Bronchial smooth muscle cell (primary cell): ENCODE results near the gene CARMIL3. TPM values are rescaled to one million over a fixed set of nuclear protein-coding genes. Genes with fewer than 3 reads are reported as not detected.

ENCODE experiments used
- total RNA-seq: library from RNA; depleted of rRNA; stranded (reverse); fragments of >200 nt; gene quantifications from 2 replicates; pipeline ENCODE4 v1.2.1, GENCODE V29; 2014

Gene CARMIL3, protein sequence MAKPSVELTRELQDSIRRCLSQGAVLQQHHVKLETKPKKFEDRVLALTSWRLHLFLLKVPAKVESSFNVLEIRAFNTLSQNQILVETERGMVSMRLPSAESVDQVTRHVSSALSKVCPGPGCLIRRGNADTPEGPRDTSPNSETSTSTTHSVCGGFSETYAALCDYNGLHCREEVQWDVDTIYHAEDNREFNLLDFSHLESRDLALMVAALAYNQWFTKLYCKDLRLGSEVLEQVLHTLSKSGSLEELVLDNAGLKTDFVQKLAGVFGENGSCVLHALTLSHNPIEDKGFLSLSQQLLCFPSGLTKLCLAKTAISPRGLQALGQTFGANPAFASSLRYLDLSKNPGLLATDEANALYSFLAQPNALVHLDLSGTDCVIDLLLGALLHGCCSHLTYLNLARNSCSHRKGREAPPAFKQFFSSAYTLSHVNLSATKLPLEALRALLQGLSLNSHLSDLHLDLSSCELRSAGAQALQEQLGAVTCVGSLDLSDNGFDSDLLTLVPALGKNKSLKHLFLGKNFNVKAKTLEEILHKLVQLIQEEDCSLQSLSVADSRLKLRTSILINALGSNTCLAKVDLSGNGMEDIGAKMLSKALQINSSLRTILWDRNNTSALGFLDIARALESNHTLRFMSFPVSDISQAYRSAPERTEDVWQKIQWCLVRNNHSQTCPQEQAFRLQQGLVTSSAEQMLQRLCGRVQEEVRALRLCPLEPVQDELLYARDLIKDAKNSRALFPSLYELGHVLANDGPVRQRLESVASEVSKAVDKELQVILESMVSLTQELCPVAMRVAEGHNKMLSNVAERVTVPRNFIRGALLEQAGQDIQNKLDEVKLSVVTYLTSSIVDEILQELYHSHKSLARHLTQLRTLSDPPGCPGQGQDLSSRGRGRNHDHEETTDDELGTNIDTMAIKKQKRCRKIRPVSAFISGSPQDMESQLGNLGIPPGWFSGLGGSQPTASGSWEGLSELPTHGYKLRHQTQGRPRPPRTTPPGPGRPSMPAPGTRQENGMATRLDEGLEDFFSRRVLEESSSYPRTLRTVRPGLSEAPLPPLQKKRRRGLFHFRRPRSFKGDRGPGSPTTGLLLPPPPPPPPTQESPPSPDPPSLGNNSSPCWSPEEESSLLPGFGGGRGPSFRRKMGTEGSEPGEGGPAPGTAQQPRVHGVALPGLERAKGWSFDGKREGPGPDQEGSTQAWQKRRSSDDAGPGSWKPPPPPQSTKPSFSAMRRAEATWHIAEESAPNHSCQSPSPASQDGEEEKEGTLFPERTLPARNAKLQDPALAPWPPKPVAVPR (N-terminal part only)
- under 0.01 and 0.17 TPM in 2 replicates for total RNA-seq

DNA sequence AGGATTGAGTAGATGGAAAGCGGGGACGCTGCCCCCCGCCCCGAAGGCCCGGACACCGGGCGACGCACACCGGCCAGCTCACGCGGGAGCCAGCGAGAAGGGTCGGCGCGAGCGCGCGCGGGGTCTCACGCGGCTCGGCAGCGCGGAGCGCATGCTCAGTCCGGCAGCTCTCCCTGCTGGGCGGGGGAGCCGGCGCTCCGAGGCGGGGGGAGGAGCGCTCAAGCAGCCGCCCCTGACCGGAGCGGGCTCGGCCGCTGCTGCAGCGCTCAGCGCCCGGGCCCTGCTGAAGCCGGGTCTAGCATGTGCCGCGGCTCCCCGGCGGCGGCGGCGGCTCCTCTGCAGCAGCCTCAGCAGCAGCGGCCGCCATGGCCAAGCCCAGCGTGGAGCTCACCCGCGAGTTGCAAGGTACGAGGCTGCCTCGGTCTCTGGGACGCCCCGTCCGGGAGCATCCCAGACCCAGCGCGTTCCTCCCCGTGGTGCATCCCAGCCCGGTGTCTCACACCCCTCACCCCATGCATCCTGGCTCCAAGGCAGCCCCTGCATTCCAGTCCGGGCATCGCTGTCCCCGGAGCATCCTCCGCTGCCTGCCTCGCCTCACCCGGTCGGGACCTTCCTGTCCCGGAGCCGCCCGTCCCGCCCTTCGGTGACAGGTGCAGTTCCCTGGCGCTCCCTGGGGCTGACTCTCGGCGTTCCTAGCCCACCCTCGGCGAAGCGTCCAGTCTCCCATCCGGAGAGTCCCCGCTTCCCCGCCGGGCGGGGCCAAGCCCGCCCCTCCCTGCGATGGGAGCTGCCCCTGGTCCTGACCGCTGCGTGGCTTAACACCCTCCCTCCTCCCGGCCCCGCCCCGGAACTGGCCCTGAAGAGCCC is at the start of gene CARMIL3:
Gene CARMIL3 (plus strand): TSS at position 221 of the 867 bp plus-strand sequence. CDS start 145 bp downstream, at position 366.

DNA sequence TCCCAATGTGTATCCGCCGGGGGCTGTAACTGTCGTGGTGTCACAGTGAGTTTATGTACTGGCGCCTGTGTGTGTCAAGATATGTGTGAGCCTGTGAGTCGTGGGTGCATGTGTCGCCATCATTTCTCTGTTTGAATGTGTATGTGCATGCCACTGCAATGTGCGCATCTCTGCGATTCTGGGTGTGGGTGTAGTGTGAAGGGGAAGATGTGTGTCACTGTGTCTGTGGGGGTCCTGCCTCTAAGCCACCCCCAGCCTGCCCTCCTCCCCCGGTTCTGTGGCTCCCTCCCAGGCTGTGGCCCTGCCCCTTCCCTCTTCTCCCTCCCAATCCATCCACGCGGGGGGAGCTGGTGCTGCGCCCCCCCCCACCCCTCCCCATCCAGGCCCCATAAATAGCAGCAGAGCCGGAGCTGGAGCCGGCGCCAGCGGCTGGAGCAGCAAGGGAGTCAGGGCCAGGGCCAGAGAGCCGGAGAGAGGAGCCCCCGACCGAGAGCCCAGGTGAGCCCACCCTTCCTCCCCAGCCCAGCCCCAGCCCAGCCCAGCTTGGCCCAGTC is 19.4 kb downstream of the CARMIL3 start, which contains the start of gene CPNE6:
Gene CPNE6 (plus strand): TSS at position 419 of the 554 bp plus-strand sequence. CDS start 1,375 bp downstream, outside the sequence.

DNA sequence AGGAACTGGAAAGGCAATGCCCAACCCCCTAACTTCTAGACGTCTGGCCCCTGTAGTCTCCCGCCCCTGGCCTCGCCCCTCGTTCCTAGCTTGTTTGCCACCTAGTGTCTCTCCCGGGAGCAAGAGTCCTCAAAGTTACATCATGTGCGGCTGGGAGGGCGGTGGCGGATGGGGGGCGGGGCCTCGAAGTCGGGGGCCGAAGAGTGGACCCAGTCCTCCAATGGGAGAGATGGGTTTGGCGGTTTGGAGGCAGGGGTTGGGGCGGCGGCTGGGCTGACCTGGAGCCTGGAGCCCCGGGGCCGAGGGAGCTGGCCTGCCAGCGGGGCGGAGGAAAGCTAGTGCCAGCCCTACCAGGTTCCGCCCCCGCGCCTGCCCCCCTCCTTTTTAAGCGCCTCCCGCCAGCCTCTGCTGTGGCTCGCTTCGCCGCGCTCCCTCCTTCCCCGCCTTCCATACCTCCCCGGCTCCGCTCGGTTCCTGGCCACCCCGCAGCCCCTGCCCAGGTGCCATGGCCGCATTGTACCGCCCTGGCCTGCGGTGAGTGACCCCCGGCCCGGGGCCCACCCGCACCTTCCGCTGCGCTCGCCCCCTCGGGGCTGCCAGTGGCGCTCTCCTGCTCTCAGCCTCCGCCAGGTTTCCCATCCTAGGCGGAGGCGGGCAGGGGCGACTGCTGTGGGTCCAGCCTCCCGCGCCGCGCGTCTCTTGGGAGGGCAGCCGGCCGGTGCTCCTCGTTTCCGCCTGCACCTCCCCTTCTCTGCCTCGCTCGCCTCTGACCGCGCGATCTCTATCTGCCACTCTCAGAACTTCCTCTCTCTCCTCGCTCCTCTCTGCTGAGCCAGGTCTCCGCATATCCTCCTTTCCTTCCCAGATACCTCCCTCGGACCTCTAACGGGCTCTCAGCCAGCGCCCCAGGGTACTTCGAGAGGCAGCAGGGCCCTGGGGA is 42.4 kb downstream of the CARMIL3 start, which contains the start of gene PCK2:
Gene PCK2 (plus strand): TSS at position 411 of the 940 bp plus-strand sequence. CDS start 95 bp downstream, at position 506.

GRCh38 chr14:24114532-24115421 is 63.0 kb downstream of the CARMIL3 start, which contains the start of the genes DCAF11 and NRL:
Gene DCAF11, plus strand, starts transcription at chr14:24114777. Its CDS starts 818 bp downstream, at chr14:24115595.
Gene NRL, minus strand, starts transcription at chr14:24114949. Its CDS starts 32,101 bp downstream, at chr14:24082848.

Other genes with a start within 250 kb of the CARMIL3 start
- 61.6 and 72.0 TPM in 2 replicates for gene DHRS4, start 98.2 kb upstream of the CARMIL3 start, total RNA-seq
- 21.6 and 26.6 TPM in 2 replicates for gene DHRS4L2, start 63.1 kb upstream of the CARMIL3 start, total RNA-seq
- not detected in 2 replicates for gene CPNE6, start 19.6 kb downstream of the CARMIL3 start, total RNA-seq
- gene PCK2, start 42.3 kb downstream of the CARMIL3 start, total RNA-seq: 14.5 and 17.0 TPM in 2 replicates
- 58.0 and 74.9 TPM in 2 replicates for gene DCAF11, start 62.8 kb downstream of the CARMIL3 start, total RNA-seq
- gene NRL, start 62.9 kb downstream of the CARMIL3 start, total RNA-seq: 0.95 and 1.0 TPM in 2 replicates
- gene FITM1, start 78.7 kb downstream of the CARMIL3 start, total RNA-seq: 0.16 TPM in 1 of 2 replicates, not detected in the other
- gene PSME1, start 84.2 kb downstream of the CARMIL3 start, total RNA-seq: 93.1 and 102 TPM in 2 replicates
- 11.9 and 13.9 TPM in 2 replicates for gene EMC9, start 89.6 kb downstream of the CARMIL3 start, total RNA-seq
- gene PSME2, start 94.6 kb downstream of the CARMIL3 start, total RNA-seq: 60.0 and 106 TPM in 2 replicates
- gene RNF31, start 95.5 kb downstream of the CARMIL3 start, total RNA-seq: 22.2 and 25.8 TPM in 2 replicates
- 101 and 116 TPM in 2 replicates for gene IRF9, start 109.3 kb downstream of the CARMIL3 start, total RNA-seq
- 0.77 and 1.4 TPM in 2 replicates for gene REC8, start 120.1 kb downstream of the CARMIL3 start, total RNA-seq
- gene IPO4, start 136.8 kb downstream of the CARMIL3 start, total RNA-seq: 24.0 and 24.3 TPM in 2 replicates
- gene TM9SF1, start 143.4 kb downstream of the CARMIL3 start, total RNA-seq: 50.9 and 54.5 TPM in 2 replicates
- gene TSSK4, start 153.7 kb downstream of the CARMIL3 start, total RNA-seq: 0.16 TPM in 1 of 2 replicates, not detected in the other
- gene CHMP4A, start 161.5 kb downstream of the CARMIL3 start, total RNA-seq: 18.6 and 23.8 TPM in 2 replicates
- 15.3 and 17.8 TPM in 2 replicates for gene MDP1, start 164.1 kb downstream of the CARMIL3 start, total RNA-seq
- gene NEDD8, start 180.4 kb downstream of the CARMIL3 start, total RNA-seq: 277 and 335 TPM in 2 replicates
- gene GMPR2, start 180.9 kb downstream of the CARMIL3 start, total RNA-seq: 118 and 120 TPM in 2 replicates
- 36.6 and 48.1 TPM in 2 replicates for gene TINF2, start 190.6 kb downstream of the CARMIL3 start, total RNA-seq
- 0.16 and 0.86 TPM in 2 replicates for gene TGM1, start 211.2 kb downstream of the CARMIL3 start, total RNA-seq
- 16.9 and 18.7 TPM in 2 replicates for gene RABGGTA, start 219.6 kb downstream of the CARMIL3 start, total RNA-seq
- 11.2 and 14.7 TPM in 2 replicates for gene DHRS1, start 247.8 kb downstream of the CARMIL3 start, total RNA-seq
- gene NOP9, start 247.8 kb downstream of the CARMIL3 start, total RNA-seq: 13.4 and 13.9 TPM in 2 replicates